AG09319 (cell line): Measurements from ENCODE around the gene RDH16.

Experiments
- DNase-seq: peaks from one replicate; pipeline ENCODE4 v3.0.0-alpha.2; 2010; ENCODE audit warnings: low read depth; ENCODE audit errors: extremely low read depth
- TF ChIP-seq, protein P1 (sequence below): IDR thresholded peaks from 2 replicates; pipeline ENCODE4 v1.5.1; 2011; ENCODE audit warnings: low read depth, mild to moderate bottlenecking, inconsistent platforms, low read length, moderate library complexity

The RDH16 gene, protein sequence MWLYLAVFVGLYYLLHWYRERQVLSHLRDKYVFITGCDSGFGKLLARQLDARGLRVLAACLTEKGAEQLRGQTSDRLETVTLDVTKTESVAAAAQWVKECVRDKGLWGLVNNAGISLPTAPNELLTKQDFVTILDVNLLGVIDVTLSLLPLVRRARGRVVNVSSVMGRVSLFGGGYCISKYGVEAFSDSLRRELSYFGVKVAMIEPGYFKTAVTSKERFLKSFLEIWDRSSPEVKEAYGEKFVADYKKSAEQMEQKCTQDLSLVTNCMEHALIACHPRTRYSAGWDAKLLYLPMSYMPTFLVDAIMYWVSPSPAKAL

DNA sequence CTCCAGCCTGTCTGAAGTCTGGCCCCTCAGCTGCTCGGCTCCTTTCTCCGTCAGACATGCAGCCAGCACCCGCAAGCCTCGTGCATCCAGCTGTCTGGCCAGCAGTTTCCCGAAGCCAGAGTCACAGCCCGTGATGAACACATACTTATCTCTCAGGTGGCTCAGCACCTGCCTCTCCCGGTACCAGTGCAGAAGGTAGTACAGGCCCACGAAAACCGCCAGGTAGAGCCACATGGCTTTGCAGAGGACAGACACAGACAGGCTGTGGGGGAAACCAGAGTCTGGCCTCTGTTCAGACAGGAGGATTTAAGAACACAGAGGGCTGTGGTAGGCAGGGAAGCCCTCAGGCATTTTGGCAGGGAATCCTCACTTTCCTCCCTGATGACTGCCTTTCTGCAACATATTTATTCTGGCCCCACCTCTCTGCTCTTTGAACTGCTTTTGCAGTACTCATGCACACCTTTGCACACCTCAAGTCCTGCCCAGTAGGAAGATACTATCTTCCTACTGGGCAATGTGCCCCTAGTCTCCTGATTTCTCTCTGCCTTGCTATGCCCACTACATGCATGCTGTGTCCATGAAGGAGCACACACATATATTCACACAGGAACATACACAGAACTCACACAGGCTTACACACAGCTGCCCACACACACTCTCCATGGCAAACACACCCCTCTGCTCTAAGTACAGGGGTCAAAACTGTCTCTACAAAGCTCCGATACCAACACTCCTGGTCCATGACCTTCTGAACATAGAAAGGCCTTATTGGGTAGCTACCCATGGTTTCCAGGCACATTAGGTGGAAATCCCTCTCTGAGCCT lies at the start of gene RDH16:
Gene RDH16, minus strand, starts transcription at position 380 of the 824 bp plus-strand sequence. Its CDS starts 146 bp downstream, at position 234.
- no peak for DNase-seq
- TF ChIP-seq, protein P1, sequence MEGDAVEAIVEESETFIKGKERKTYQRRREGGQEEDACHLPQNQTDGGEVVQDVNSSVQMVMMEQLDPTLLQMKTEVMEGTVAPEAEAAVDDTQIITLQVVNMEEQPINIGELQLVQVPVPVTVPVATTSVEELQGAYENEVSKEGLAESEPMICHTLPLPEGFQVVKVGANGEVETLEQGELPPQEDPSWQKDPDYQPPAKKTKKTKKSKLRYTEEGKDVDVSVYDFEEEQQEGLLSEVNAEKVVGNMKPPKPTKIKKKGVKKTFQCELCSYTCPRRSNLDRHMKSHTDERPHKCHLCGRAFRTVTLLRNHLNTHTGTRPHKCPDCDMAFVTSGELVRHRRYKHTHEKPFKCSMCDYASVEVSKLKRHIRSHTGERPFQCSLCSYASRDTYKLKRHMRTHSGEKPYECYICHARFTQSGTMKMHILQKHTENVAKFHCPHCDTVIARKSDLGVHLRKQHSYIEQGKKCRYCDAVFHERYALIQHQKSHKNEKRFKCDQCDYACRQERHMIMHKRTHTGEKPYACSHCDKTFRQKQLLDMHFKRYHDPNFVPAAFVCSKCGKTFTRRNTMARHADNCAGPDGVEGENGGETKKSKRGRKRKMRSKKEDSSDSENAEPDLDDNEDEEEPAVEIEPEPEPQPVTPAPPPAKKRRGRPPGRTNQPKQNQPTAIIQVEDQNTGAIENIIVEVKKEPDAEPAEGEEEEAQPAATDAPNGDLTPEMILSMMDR: no peak

DNA sequence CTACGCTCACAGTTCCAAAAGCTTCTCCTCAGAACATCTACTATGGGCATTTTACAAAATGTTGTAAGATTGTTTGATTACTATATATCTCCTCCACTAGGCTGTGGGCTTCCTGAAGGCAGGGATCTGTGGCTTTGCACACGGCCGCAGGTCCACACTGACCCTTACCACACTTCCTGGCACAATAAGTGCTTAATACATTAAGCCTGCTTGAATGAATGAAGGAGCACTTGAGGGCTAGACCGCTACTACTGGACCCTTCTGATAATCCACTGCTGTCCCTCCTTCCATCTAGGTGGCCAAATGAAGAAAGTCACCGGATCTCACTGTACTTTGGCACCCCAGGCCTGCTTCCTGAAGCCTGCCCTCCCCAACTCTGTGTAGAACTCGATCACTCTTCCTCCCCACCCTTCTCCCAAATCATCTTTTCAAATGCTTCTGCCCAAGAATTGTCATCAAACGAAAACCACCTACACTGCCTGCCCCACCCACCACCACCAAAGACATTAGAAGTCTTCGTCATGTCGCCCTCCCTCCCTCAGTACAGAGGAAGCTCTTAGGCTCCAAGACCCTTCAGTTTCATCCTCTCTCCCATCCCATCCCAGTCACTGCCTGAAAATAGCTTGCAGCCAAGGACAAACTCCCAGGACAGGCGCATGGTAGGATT lies 49.5 kb upstream of the RDH16 start:
- TF ChIP-seq, protein P1: no peak
- no peak for DNase-seq

DNA sequence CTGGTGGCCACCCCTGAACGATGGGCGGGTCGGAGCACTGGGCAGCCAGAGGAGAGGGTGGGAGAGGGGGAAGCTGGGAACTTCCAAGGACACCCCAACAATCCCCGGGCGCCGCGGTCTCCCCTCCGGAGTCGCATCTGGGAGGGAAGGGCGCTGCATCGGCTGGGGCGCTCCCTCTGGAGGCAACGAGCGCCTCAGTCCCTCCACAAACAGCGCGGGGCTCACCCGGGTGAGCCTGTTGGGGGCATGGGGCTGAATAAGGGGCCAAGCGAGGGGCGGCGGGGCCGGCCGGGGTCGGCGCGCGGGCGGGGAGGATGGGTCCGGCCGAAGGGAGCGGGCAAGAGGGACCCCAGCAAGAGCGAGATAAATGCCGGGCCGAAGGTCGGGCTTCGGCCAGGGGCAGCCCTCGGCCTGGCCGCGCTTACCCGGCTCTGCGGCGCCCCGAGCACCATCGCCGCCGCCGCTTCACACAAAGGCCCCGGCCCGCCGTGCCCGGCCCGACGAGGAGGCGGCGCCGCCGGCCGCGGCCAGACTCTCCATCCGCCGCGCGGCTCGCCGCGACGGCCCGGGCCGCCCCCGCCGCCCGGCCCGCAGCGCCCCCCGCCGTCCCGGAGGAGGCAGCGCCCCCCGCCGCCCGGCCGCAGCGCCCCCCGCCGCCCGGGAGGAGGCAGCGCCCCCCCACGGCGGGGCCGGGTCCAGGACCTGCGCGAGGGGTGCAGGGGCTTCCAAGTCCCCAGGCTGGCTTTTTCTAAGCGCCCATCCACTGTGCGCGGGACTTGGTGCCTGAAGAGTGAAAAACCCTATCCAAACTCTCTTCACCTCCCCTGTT lies 48.8 kb upstream of the RDH16 start, which contains the start of gene ZBTB39:
Gene ZBTB39, minus strand, starts transcription at position 567 of the 829 bp plus-strand sequence. CDS start 1,629 bp downstream, outside the sequence.
- TF ChIP-seq, protein P1: peak; percentile 38
- no peak for DNase-seq

DNA sequence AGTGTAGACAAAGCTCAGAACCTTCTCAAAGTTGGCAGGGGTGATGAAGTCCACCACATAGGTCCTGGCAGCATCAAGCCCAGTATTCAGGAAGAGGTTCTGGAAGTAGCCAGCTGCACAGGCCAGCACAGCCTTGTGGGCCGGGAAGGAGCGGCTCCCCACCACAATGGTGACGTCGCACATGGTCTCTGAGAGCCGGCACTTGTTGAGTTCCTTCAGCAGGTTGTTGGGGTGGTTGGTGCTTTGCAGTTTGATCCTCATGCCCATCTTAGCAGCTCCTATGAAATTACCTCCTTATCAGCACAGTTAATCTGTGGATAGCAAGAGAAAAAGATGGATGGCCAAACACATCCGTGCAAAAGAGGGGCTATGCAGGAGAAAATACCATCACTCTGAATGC lies 47.2 kb upstream of the RDH16 start:
- TF ChIP-seq, protein P1: no peak

DNA sequence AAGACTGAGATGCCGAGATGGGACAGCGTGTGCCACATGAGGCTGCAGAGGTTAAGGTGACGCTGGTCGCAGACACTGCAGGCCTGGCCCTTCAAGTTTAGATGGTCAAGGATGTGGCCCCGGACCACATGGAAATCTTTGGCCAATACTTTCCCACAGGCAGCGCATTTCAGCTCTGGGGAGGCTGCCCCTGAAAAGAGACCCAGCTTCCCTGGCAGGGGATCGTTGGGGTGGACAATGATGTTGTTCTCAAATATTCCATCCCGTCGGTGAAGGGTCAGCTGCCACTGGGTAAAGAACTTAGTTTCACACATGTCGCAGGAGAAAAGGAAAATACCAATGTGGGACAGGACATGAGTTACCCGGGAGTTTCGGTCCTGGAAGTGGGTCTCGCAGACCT lies 46.0 kb upstream of the RDH16 start:
- no peak for DNase-seq
- TF ChIP-seq, protein P1: no peak

More for the DNA sequence above, 47.2 kb upstream of the RDH16 start:
- DNase-seq: no peak

DNA sequence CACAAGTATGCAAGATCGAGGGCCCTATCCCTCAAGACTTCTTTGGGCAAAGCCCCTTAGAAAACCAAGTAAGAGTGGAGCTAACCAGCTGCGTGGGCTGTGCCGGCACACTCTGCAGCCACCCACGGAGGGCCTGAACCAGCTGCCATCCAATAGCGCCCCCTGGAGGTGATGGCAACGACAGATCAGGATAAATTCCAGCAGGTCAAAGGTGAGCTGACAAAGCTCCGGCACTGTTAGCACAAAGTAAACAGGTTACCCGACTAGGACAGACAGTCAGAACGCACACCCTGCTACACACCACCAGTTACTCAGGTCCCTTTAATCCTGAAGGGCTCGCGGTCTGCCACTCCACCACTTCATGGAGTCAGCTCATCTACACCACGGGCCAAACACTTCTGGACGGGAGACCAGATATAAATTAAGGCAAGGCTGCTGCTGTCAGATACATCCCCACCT lies 44.1 kb upstream of the RDH16 start:
- no peak for DNase-seq
- TF ChIP-seq, protein P1: peak; percentile 61
